Parathyroid adenoma (tissue), 2 donors: ENCODE results near the gene RNF114.

ENCODE experiments used
- H2AFZ ChIP-seq: fragments of 300-600 bp; sonication (generic); one replicate; pipeline ENCODE4 v1.7.0; 2017; ENCODE audit warnings: antibody characterized with exemption, mild to moderate bottlenecking
- H3K27ac ChIP-seq: fragments of 300-600 bp; sonication (generic); one replicate; pipeline ENCODE4 v1.7.0; 2017
- H3K27me3 ChIP-seq: fragments of 300-600 bp; sonication (generic); one replicate; pipeline ENCODE4 v1.7.0; 2017; ENCODE audit warnings: low read length; ENCODE audit not compliant: control insufficient read depth, insufficient read depth
- H3K36me3 ChIP-seq: fragments of 300-600 bp; sonication (generic); one replicate; pipeline ENCODE4 v1.7.0; 2017; ENCODE audit warnings: low read length; ENCODE audit not compliant: control insufficient read depth, insufficient read depth
- H3K4me1 ChIP-seq: fragments of 300-600 bp; sonication (generic); one replicate; pipeline ENCODE4 v1.7.0; 2017; ENCODE audit warnings: control low read depth
- H3K4me2 ChIP-seq: fragments of 300-600 bp; sonication (generic); one replicate; pipeline ENCODE4 v1.7.0; 2017; ENCODE audit warnings: low read length
- H3K4me3 ChIP-seq: fragments of 300-600 bp; sonication (generic); one replicate; pipeline ENCODE4 v1.7.0; 2017; ENCODE audit warnings: low read depth, low read length
- H3K79me2 ChIP-seq: fragments of 300-600 bp; sonication (generic); one replicate; pipeline ENCODE4 v1.7.0; 2017; ENCODE audit warnings: control low read depth
- H3K9ac ChIP-seq: fragments of 300-600 bp; sonication (generic); one replicate; pipeline ENCODE4 v1.7.0; 2017; ENCODE audit warnings: mild to moderate bottlenecking
- H3K9me3 ChIP-seq: fragments of 300-600 bp; sonication (generic); one replicate; pipeline ENCODE4 v1.7.0; 2017; ENCODE audit warnings: low read length; ENCODE audit not compliant: control insufficient read depth
- CTCF ChIP-seq: fragments of 300-600 bp; sonication (generic); IDR thresholded peaks from one replicate; pipeline ENCODE4 v1.7.0; 2017; ENCODE audit warnings: antibody characterized with exemption, mild to moderate bottlenecking
- donor health status: primary hyperparathyroidism.

Gene RNF114

GRCh38 chr20:49914310-49915117 lies 21.7 kb upstream of the RNF114 start:
- peak overlapping the region; percentile 99 for H3K27ac ChIP-seq
- H3K9me3 ChIP-seq: no peaks in the 10 kb centered on the region
- no peaks in the 10 kb centered on the region for H3K36me3 ChIP-seq
- H3K27me3 ChIP-seq: no peaks in the 10 kb centered on the region
- TF ChIP-seq CTCF: no peak
- H3K4me1 ChIP-seq: peaks cover 26% of the 10 kb centered on the region
- peak overlapping the region; percentile 96 for H3K4me2 ChIP-seq
- peaks cover 51% of the 10 kb centered on the region for H3K79me2 ChIP-seq
- H3K9ac ChIP-seq: peak overlapping the region; percentile 77
- H2AFZ ChIP-seq: peak overlapping the region; percentile 92
- H3K4me3 ChIP-seq: peak overlapping the region; percentile 99

GRCh38 chr20:49915118-49915379 lies 21.1 kb upstream of the RNF114 start:
- TF ChIP-seq CTCF: no peak
- H3K9me3 ChIP-seq: no peaks in the 10 kb centered on the region
- peak overlapping the region; percentile 77 for H3K9ac ChIP-seq

GRCh38 chr20:49915380-49916145 lies 20.6 kb upstream of the RNF114 start, which contains the start of gene SPATA2:
TSS of gene SPATA2 (minus strand) at chr20:49915529. CDS start at chr20:49908490, 7,039 bp downstream.
- TF ChIP-seq CTCF: no peak
- peaks cover 43% of the 10 kb centered on the region for H3K79me2 ChIP-seq
- no peaks in the 10 kb centered on the region for H3K27me3 ChIP-seq
- H3K4me3 ChIP-seq: peak within 1 kb of the TSS; percentile 99
- peak within 1 kb of the TSS; percentile 99 for H3K27ac ChIP-seq
- peak within 1 kb of the TSS; percentile 77 for H3K9ac ChIP-seq
- H3K4me1 ChIP-seq: peaks cover 26% of the 10 kb centered on the region
- no peaks in the 10 kb centered on the region for H3K36me3 ChIP-seq
- H3K9me3 ChIP-seq: no peaks in the 10 kb centered on the region
- H2AFZ ChIP-seq: peak within 1 kb of the TSS; percentile 92
- H3K4me2 ChIP-seq: peak within 1 kb of the TSS; percentile 96

More at GRCh38 chr20:49915118-49915379, 21.1 kb upstream of the RNF114 start:
- peak overlapping the region; percentile 99 for H3K27ac ChIP-seq
- peaks cover 26% of the 10 kb centered on the region for H3K4me1 ChIP-seq
- H2AFZ ChIP-seq: peak overlapping the region; percentile 92
- H3K4me2 ChIP-seq: peak overlapping the region; percentile 96
- H3K27me3 ChIP-seq: no peaks in the 10 kb centered on the region
- no peaks in the 10 kb centered on the region for H3K36me3 ChIP-seq
- H3K4me3 ChIP-seq: peak overlapping the region; percentile 99
- H3K79me2 ChIP-seq: peaks cover 48% of the 10 kb centered on the region

GRCh38 chr20:49916146-49917002 lies 19.8 kb upstream of the RNF114 start:
- Histone ChIP-seq H3K4me1 (peaks cover 26% of the 10 kb centered on the region), H3K79me2 (peaks cover 35% of the 10 kb centered on the region), H3K4me2 (peak overlapping the region; percentile 96), H3K9ac (no peak overlapping the region), H2AFZ (peak overlapping the region; percentile 92), H3K27ac (peak overlapping the region; percentile 99), H3K27me3 (no peaks in the 10 kb centered on the region), H3K9me3 (no peaks in the 10 kb centered on the region), H3K4me3 (peak overlapping the region; percentile 99), H3K36me3 (no peaks in the 10 kb centered on the region)
- TF ChIP-seq CTCF: no peak
